DOHH2 (cell line): ENCODE measurements around the gene RLIM.

Source experiments
- H3F3A ChIP-seq: fragments of 200-600 bp; sonication (generic), shearing (Covaris generic); 2 replicates; pipeline ENCODE4 v1.6.0; 2016; ENCODE audit warnings: antibody characterized with exemption, mild to moderate bottlenecking; ENCODE audit not compliant: control insufficient read depth, insufficient read depth
- H3K27ac ChIP-seq: fragments of 200-600 bp; sonication (generic); 2 replicates; pipeline ENCODE4 v1.5.1; 2014; ENCODE audit warnings: low read depth, mild to moderate bottlenecking, low read length, moderate library complexity
- H3K27me3 ChIP-seq: fragments of 200-600 bp; sonication (generic); 2 replicates; pipeline ENCODE4 v1.6.1; 2014; ENCODE audit warnings: mild to moderate bottlenecking, low read length, mixed read lengths; ENCODE audit not compliant: control insufficient read depth
- H3K36me3 ChIP-seq: fragments of 200-600 bp; sonication (generic); 2 replicates; pipeline ENCODE4 v1.6.1; 2014; ENCODE audit warnings: mild to moderate bottlenecking, low read length, moderate library complexity, mixed read lengths; ENCODE audit not compliant: control insufficient read depth
- H3K4me1 ChIP-seq: fragments of 200-600 bp; sonication (generic); 2 replicates; pipeline ENCODE4 v1.6.1; 2014; ENCODE audit warnings: mild to moderate bottlenecking, low read length, mixed read lengths; ENCODE audit not compliant: control insufficient read depth
- H3K4me2 ChIP-seq: fragments of 200-600 bp; sonication (generic); 2 replicates; pipeline ENCODE4 v1.6.0; 2014; ENCODE audit warnings: mild to moderate bottlenecking, low read length, moderate library complexity
- H3K4me3 ChIP-seq: fragments of 200-600 bp; sonication (generic); 2 replicates; pipeline ENCODE4 v1.5.1; 2014; ENCODE audit warnings: mild to moderate bottlenecking, low read length, mixed read lengths
- H3K79me2 ChIP-seq: fragments of 200-600 bp; sonication (generic); 2 replicates; pipeline ENCODE4 v1.6.1; 2014; ENCODE audit warnings: mild to moderate bottlenecking, low read length, mixed read lengths; ENCODE audit not compliant: control insufficient read depth
- H3K9me2 ChIP-seq: fragments of 200-600 bp; sonication (generic); replicated peaks from 2 replicates; pipeline ENCODE4 v1.6.1; 2014; ENCODE audit warnings: mild to moderate bottlenecking, low read length, mixed read lengths; ENCODE audit not compliant: control insufficient read depth
- H3K9me3 ChIP-seq: fragments of 200-600 bp; sonication (generic); 2 replicates; pipeline ENCODE4 v1.6.1; 2014; ENCODE audit warnings: antibody characterized with exemption, low read length, mixed read lengths; ENCODE audit not compliant: control insufficient read depth, insufficient read depth
- H4K20me1 ChIP-seq: fragments of 200-600 bp; sonication (generic); 2 replicates; pipeline ENCODE4 v1.6.0; 2014; ENCODE audit warnings: low read depth, mild to moderate bottlenecking, antibody characterized with exemption, low read length, moderate library complexity; ENCODE audit not compliant: control insufficient read depth, insufficient read depth
- CTCF ChIP-seq: fragments of 200-600 bp; sonication (generic); IDR thresholded peaks from one replicate; pipeline ENCODE4 v1.5.1; 2014; ENCODE audit warnings: antibody characterized with exemption, mild to moderate bottlenecking, low read depth, low read length; ENCODE audit not compliant: poor library complexity, severe bottlenecking
- EZH2phosphoT487 ChIP-seq: fragments of 200-600 bp; sonication (generic); IDR thresholded peaks from 2 replicates; pipeline ENCODE4 v1.6.1; 2017; ENCODE audit warnings: borderline replicate concordance, mild to moderate bottlenecking, antibody characterized with exemption, low read length, moderate library complexity, mixed read lengths

Gene RLIM

GRCh38 chrX:74603040-74603439 lies 11.4 kb downstream of the RLIM start:
- H3K4me3 ChIP-seq, result no peak overlapping the region
- TF ChIP-seq EZH2phosphoT487 (no peak), CTCF (no peak)
- no peaks in the 10 kb centered on the region for H3F3A ChIP-seq
- H3K9me3 ChIP-seq, result no peaks in the 10 kb centered on the region
- peaks cover 93% of the 10 kb centered on the region for H3K79me2 ChIP-seq
- H3K27ac ChIP-seq, result no peak overlapping the region
- H3K36me3 ChIP-seq, result peaks cover 23% of the 10 kb centered on the region
- H3K4me2 ChIP-seq, result no peak overlapping the region
- no peaks in the 10 kb centered on the region for H3K4me1 ChIP-seq
- no peaks in the 10 kb centered on the region for H4K20me1 ChIP-seq
- H3K27me3 ChIP-seq, result no peaks in the 10 kb centered on the region
- no peaks in the 10 kb centered on the region for H3K9me2 ChIP-seq

- Histone ChIP-seq H3K4me1 (no peaks in the 10 kb centered on the region), H3K27ac (no peak overlapping the region), H3K9me3 (no peaks in the 10 kb centered on the region), H3K27me3 (no peaks in the 10 kb centered on the region), H3K36me3 (peaks cover 27% of the 10 kb centered on the region), H3K79me2 (peaks cover 93% of the 10 kb centered on the region), H3K9me2 (no peaks in the 10 kb centered on the region), H3K4me2 (no peak overlapping the region), H3K4me3 (no peak overlapping the region), H3F3A (no peaks in the 10 kb centered on the region), H4K20me1 (no peaks in the 10 kb centered on the region)
- TF ChIP-seq EZH2phosphoT487 (no peak), CTCF (no peak)
Measured at GRCh38 chrX:74602142-74602541, 12.3 kb downstream of the RLIM start.

GRCh38 chrX:74593593-74593992 lies 20.8 kb downstream of the RLIM start:
- Histone ChIP-seq H3K9me2 (no peaks in the 10 kb centered on the region), H3K4me3 (no peak overlapping the region), H3F3A (no peaks in the 10 kb centered on the region), H3K79me2 (peaks cover 15% of the 10 kb centered on the region), H3K27me3 (no peaks in the 10 kb centered on the region), H4K20me1 (no peaks in the 10 kb centered on the region), H3K36me3 (peaks cover 67% of the 10 kb centered on the region), H3K9me3 (no peaks in the 10 kb centered on the region), H3K4me1 (no peaks in the 10 kb centered on the region), H3K4me2 (no peak overlapping the region), H3K27ac (no peak overlapping the region)
- TF ChIP-seq CTCF (no peak), EZH2phosphoT487 (no peak)

- H3K4me1 ChIP-seq, result no peaks in the 10 kb centered on the region
- H3K79me2 ChIP-seq, result no peaks in the 10 kb centered on the region
- H3K27me3 ChIP-seq, result no peaks in the 10 kb centered on the region
- no peaks in the 10 kb centered on the region for H3K9me3 ChIP-seq
- H3F3A ChIP-seq, result no peaks in the 10 kb centered on the region
- no peaks in the 10 kb centered on the region for H4K20me1 ChIP-seq
- no peak overlapping the region for H3K27ac ChIP-seq
- no peak overlapping the region for H3K4me3 ChIP-seq
- no peak overlapping the region for H3K4me2 ChIP-seq
- H3K36me3 ChIP-seq, result peaks cover 17% of the 10 kb centered on the region
- TF ChIP-seq EZH2phosphoT487, result no peak
- no peak for TF ChIP-seq CTCF
- H3K9me2 ChIP-seq, result no peaks in the 10 kb centered on the region
Measured at GRCh38 chrX:74585766-74586165, 28.7 kb downstream of the RLIM start.
